GM18909 (cell line): ENCODE data around the gene RFX8.
"Not testable (repeated sequence)": the region's sequence is repeated elsewhere in the genome, so short reads cannot be mapped to it uniquely, and the experiment has no call there.

ENCODE experiments used
- ATAC-seq: cut with Tn5 transposase; IDR thresholded peaks from one replicate; pipeline ENCODE4 v1.9.1; 2021; ENCODE audit warnings: mild to moderate bottlenecking; ENCODE audit not compliant: unreplicated experiment, poor library complexity

The RFX8 gene

DNA sequence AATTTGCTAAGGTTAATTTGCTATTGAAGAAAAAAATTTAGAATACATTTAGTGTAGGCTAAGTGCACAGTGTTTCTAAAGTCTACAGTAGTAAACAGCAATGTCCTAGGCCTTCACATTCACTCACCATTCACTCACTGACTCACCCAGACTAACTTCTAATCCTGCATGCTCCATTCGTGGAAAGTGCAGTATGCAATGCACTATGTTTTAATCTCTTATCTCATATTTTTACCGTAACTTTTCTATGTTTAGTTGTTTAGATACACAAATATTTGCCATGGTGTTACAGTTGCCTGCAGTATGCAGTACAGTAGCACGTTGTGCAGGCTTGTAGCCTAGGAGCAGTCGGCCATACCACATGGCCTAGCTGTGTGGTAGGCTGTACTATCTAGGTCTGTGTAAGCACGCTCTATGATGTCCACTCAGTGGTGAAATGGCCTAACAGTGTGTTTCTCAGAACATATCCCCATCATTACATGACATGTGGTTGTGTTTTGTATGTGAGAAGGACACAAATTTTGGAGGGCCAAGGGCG is 18.1 kb upstream of the RFX8 start:
- ATAC-seq: no peak

DNA sequence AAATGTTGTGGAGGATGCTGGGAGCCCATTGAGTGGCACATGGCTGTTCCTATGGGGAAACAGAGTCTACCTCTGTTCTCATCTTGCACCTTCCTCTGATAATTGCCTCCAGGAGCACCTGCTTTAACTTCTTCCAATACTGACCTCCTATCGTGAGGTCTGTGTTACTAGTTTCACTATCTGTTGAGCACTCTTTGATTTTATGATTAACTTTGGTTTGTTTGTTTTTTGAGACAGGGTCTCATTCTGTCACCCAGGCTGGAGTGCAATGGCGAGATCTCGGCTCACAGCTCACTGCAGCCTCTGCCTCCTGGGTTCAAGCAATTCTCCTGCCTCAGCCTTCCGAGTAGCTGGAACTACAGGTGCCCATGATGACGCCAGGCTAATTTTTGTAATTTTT is 12.1 kb upstream of the RFX8 start:
- ATAC-seq: no peak

DNA sequence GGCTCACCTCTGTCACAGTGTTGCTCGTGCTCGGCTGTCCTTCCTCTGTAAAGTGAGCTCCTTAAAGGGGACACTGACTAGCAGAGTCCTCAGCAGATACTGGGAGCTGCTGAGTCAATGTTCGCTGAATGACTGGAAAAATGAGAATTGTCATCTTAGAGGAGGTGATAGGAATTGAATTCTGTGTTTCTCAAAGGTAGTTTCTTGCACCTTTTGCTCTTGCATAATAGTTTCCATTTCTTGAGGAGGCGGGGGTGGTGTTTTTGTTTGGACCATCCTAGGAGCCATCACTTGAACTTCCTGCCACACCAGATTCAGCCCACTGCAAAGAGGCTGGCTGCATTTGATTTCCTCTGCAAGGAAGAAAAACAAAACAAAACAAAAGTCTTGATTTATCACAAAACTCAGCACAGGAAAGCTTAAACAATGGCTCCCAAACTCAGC is 11.4 kb upstream of the RFX8 start:
- ATAC-seq: no peak

DNA sequence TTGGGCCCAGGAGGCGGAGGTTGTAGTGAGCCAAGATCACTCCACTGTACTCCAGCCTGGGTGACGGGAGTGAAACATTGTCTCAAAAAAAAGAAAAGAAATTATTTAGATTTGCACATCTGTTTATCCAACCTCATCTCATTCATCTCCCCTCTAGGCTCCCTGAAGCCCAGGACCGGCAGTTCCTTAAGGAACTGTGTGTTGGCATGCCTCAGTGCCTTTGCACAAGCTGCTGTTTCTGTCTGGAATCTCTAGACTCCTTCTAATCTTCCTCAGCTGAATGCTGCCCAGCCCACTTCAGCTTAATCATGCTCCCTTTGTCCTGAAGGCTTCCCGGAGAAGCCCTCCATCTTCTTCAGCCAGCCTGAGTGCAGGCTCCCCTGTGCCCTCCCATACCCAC is 10.9 kb upstream of the RFX8 start:
- no peak for ATAC-seq

DNA sequence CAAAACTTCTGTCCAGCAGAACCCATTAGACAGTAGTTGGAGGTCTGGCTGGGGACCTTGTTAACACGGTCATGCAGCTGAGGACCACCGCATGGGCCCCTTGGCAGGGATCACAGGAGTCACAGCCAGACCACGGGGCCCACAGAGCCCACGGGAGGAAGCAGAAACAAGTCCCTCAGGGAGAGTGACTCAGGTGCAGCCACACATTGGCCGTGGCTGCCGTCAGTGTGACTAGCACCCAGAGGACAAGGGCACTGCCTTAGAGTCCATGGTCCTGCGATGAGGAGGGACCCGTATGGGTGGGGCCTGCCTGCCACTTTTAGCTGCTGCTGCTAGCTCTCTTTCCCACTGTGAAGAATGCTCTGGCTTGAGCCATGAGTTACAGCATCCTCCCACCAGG is 5.9 kb upstream of the RFX8 start:
- no peak for ATAC-seq

DNA sequence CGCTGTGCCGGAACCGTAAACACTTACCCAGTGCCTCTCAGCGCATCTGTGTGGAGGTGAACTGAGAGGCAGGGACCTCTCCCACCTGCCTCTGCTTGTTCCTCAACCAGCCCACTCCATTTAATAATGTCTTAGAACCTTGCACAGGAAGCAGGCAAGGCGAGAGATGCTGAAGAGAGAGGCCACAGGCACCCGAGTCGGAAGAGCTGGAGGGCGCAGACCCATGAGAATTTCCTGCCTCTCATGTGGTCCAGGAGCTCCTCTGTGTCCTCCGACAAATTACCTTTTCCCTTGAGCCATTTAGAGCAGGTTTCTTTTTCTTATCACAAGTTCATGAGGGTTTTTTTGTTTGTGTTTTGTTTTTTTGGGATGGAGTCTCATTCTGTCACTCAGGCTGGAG is 4.9 kb upstream of the RFX8 start:
- ATAC-seq: no peak

DNA sequence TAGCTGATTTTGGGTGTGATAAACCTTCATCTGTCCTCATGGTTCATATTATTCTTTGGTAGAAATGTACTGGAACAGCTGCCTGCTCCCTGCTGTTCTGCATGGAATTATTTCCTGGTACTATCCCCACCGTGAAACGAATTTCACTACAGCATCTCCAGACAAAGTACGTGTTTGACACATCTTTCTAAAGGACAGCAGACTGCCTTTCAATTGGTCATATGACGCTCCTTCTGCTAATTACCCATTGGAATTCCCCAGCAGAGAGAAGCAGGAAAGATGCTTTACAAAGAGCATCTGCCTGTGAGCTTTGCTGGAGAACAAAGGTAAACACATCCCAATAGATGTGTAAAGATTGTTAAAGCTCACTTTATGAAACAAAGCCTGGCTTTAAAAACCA is 4.4 kb upstream of the RFX8 start:
- ATAC-seq: no peak

DNA sequence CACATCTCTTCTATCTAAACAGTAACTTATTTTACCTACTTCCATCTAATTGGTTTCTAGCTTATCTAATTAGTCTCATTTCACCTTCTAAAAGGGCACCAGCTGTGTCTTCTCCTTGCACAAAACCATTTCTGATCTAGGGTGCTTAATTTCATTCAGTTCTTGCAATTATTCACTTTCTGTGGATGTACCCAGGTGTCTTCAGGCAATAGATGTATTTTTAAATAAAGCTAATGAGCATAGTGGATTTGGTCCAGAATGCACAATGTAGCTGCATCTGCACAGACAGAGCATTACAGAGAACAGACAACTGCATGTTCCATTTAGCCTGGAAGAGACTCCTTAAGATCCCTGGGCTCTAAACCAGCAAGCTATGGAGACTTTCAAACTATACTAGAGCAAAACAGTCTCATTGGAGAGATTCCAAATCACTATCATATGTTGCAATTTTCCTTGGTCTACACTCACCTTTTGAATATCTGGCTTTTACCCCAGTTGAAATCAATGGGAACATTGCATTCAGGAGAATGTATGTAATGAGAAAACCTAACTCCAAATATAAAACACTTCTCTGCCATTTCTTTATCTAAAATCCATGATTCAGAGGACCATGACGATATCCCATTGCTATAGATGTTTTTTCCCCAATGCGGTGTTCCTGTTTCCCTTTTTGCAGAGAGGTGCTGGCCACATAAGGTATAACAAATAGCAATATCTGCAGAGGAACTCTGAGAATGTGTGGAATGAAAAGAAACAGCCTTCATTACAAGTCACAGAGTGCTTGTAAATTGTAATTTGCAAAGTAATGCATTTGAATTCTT is 3.5 kb upstream of the RFX8 start:
- ATAC-seq: no peak

DNA sequence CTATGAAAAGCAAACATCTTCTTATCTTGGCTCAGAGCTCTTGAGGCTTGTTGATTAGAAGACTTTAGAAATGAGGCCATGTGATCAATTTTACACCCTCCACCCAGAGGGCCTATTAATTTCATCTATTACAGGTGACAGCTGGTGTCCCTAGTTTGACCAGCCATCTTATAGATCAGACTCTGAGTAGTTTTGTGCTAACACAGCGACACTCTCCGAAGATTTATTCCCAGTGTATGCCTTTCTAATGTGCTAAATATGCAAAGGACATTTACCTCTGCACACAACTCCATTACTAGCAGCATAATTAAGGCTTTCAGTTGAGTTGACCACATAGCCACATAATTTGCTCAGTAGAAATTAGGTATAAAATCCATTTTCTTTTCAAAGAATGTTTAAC is 2.6 kb upstream of the RFX8 start:
- no peak for ATAC-seq

DNA sequence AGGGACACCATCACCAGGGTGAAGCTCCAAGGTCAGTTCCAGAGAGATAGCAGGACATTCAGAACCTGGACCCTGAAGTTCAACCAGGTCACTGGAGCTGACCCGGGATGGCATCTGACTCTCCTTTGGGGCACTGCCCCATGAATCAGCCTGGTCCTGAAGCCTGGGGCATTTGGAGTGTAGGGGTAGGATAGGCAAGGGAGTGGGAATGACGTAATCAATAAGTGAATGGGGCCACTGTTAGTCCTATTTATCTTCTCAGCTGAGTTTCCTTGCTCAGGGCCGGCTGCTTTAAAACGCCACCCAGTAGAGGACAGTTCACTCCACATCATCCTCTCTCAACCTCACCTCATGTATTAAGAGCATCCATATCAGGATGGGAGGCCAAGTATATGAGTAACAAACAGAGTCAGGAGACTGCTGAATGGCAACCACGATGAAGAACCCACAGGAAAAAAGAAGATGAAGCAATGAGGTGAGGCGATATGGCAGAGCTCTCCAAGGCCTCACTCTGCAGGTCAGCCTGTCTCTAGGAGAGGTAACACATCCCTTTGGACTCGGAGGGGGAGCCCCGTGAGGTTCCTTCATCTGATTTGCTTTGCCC is 1.8 kb upstream of the RFX8 start:
- ATAC-seq: no peak

DNA sequence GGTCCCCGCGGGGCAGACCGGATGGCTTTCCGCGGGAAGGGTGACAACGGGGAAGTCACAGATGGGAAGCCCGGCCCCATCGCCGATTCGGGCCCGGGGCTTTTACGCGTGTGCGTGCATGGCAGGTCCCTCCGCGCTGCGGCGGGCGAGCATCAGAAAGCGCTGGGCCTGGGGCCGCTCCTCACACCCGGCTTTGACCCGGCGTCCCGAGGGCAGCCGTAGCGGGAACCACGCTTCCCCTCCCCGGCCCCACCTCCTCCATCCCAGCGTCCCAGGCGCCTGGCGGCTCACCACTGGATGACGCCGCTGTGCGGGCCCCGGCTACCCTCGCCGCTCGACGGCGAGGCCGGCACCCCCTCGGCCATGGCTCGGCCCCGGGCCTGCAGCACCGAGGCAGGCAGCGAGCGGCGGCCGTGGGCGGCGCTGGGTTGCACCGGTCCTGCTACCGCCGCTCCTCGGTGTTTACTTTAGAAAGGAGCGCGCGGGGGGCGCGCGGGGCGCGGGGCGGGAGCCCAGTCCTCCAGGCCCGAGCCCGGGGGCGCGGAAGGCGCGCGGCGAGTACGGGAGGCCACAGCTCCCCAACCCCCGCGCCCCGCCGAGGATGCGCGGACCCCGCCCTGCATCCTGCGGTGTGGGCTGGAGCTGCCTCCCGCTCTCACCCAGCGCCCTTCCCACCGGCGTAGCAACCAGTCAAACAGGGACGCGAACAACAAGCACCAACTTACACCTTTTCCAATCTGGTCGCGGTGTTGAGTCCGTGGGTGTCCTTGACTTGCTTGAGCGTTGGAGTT is 806 bp downstream of the RFX8 start:
- no peak for ATAC-seq

DNA sequence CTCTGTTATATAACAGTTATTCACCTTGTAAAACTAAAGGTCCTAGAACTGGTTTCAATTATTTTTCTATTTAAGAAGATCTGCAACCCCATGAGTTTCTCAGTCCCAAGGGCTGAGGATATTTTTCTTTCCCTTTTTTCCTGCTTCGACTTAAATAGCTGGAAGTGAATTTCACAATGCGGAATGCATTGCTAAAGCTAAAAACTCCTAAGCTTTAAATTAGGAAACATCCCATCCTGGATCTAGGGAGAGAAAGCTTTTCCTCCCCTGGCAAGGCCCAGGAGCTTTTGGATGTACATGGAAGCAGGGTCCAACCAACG is 1.4 kb downstream of the RFX8 start:
- ATAC-seq: no peak

DNA sequence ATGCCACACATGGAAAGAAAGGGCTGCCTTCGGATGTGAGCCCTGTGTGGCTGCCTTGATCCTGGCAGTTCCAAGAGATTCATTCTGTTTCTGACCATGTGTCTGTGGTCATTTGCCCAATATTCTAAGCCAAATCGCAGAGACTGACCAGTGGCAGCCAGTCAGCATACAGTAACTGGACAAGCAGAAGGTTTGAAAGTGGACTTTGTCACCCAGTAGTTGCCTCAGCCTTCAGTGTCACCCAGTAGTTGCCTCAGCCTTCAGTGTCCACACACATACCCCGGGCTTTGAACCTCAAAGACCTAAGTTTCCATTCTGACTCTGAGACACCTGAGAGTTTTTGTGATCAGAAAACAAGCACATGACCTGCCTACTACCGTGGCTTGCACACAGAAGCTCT is 5.0 kb downstream of the RFX8 start:
- no peak for ATAC-seq

DNA sequence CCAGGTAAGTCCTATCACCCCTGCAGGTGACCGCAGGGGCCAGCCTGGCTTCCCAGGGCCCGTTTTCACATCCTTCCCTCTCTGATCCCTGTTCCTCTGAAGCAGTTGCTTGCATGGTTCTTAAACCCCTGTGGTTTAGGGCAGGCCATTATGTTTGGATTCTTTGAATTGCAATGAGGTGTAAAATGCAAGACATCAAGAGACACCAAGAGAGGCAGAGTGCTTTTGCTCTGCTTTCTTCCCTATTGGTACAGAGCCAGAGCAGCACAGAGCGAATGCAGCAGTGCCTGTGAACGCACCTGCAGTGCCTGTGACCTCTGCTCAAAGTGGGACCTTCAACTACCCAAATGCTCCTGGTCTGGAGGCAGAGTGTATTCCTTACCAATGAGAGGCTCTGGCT is 7.6 kb downstream of the RFX8 start:
- no peak for ATAC-seq

DNA sequence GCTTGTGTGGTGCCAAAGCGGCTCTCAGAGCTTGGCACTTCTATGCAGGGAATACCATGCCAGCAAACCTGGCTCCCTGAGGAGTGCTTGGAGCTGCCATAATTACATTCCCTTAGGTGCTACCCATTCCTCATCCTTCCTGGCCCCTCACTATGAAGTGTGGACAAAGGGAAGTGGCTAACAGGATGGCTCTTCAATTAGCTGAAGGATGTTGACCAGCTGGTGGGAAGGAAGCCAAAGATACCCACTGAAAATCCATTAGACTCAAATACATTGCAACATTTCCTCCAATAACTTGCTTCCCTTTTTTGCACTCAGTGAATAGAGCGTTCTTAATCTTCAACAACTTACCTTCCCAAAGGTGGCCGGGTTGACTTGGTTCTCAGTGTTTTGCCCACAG is 8.5 kb downstream of the RFX8 start:
- ATAC-seq: no peak

DNA sequence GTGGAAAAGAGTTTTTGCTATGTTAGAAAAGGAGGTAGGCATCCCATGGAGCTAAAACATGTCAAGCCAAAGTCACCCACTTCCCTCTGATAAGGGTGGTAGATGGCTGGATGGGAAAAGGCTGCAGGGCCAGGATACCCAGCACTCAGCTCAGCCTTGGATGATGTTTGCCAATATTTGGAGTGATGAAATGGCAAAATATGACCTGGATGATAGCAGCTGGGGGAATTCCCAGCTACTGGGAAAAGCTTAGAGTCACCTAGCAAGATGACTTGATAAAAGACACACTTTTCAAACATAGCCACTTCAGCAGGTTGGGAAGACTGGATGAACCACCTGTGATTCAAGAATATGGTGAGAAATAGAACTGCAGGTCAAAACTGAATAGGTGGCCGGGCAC is 10.1 kb downstream of the RFX8 start:
- ATAC-seq: no peak

DNA sequence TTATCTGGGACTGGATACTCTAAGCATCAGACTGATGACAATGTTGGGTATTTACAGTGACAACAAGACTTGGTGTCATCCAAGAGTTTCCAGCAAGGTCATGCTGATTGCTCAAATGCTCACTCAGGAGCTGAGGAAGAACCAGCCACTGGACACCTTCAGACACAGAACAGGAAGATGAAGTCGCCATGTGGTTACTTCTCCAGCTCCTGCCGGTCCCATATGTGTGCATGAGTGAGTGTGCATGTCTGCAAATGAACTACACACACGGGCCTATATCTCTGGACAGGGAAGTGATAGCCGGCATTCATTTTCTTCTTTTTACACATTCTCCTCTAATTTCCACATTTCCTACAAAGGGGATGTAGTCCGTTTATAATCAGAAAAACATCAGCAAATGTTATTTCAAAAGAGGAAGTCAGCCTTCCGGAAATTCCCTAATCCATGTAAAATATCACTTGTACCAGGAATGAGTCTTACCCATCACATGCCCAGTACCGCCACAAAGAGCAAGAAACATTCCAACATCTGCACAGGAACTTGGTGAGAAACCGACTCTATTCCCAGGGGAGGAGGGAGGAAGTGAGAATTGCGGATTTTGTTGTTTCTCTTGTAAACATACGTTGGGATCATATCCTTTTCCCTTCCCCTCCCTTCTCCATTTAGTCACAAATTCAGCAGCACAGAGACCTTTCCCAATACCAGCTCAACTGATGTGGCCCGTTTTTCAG is 10.8 kb downstream of the RFX8 start:
- ATAC-seq: no peak

DNA sequence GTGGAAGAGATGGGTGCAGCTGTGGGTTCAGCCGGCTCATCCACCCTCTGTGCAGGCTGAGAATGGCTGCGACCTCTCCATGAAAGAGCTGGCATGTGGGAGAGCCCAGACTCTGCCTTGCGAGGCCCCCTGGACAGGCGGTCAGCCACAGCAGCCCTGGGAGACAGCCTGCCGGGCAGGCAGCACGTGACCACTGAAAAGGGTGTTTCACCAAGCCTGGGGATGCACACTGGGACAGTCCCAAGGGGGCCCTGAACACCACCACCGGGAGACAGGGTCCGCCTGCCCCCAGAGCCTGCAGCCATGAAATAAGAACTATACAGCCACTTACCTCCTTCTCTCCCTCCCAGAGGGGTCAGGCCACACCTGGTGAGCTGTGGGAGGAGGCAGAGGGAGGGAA is 11.5 kb downstream of the RFX8 start:
- ATAC-seq: no peak

DNA sequence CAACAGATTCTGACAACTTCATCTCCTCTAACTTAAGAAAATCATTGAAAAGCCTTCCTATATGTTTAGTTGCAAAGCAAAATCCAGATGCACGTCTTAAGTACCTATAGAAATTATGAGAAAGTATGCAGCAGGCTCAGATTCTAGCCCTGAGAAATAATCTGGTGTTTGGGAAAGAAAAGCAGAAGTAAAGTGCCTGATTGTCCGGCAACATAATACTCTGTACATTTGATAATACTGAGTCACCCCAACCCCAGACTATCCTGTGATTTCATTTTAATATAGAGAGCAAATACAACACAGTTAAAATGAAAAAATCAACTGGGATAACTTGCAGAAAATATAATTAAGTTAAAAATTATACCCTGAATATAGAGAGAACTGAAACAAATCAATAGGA is 13.5 kb downstream of the RFX8 start:
- ATAC-seq: no peak

DNA sequence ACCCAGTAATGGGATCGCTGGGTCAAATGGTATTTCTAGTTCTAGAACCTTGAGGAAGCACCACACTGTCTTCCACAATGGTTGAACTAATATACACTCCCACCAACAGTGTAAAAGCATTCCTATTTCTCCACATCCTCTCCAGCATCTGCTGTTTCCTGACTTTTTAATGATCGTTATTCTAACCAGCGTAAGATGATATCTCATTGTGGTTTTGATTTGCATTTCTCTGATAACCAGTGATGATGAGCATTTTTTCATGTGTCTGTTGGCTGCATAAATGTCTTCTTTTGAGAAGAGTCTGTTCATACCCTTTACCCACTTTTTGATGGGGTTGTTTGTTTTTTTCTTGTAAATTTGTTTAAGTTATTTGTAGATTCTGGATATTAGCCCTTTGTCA is 20.5 kb downstream of the RFX8 start:
- ATAC-seq: not testable (repeated sequence)

DNA sequence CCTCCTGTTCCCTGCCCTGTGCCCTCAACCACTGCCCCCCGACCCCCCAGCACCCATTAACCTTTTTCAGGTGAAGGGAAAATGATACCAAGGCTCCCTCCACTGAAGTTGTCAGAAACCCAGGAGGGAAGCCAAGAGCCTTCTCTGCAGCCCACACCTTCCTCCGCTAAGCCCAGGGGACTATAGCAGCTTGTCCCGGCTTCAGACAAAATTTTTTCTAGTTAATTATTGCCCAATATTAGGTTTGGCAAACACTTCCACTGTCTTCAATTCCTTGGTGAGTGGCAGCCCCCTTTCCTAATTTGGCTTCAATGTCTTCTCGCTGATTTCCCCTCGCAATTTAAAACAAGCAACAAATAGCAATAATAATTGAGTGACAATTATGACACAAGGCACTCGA is 23.9 kb downstream of the RFX8 start:
- no peak for ATAC-seq
